HEK293T (cell line): ENCODE results near the gene CPVL.

ENCODE experiments used
- CTCF ChIA-PET: fragments of 350-600 bp; formaldehyde crosslinking; extraction: SDS; loops from one replicate; lab custom pipeline; 2021; ENCODE audit warnings: antibody characterized with exemption, inconsistent platforms; lab: Yijun Ruan, JAX
- POLR2A ChIA-PET: fragments of 350-600 bp; formaldehyde crosslinking; extraction: SDS; loops from one replicate; lab custom pipeline; 2020; ENCODE audit warnings: antibody characterized with exemption, inconsistent platforms; lab: Yijun Ruan, JAX
- DNase-seq: peaks from one replicate; pipeline ENCODE4 v3.0.0; 2012; ENCODE audit warnings: mixed read lengths; ENCODE audit errors: extremely low spot score
- ARNT ChIP-seq: fragments of 450-650 bp; IDR thresholded peaks from 2 replicates; pipeline ENCODE4 v1.6.1; 2017; ENCODE audit warnings: mild to moderate bottlenecking
- BHLHE40 ChIP-seq: fragments of 450-650 bp; IDR thresholded peaks from 2 replicates; pipeline ENCODE4 v1.6.1; 2016; ENCODE audit warnings: mild to moderate bottlenecking, moderate library complexity, borderline replicate concordance
- CTBP1 ChIP-seq: fragments of 450-650 bp; IDR thresholded peaks from 2 replicates; pipeline ENCODE4 v1.6.1; 2016; ENCODE audit warnings: borderline replicate concordance
- ELF4 ChIP-seq: fragments of 450-650 bp; IDR thresholded peaks from 2 replicates; pipeline ENCODE4 v1.6.1; 2017; ENCODE audit warnings: antibody characterized with exemption
- FOXA1 ChIP-seq: fragments of 450-650 bp; IDR thresholded peaks from 2 replicates; pipeline ENCODE4 v1.6.1; 2016; ENCODE audit warnings: mild to moderate bottlenecking
- FOXK2 ChIP-seq: fragments of 450-650 bp; IDR thresholded peaks from 2 replicates; pipeline ENCODE4 v1.6.1; 2016; ENCODE audit warnings: mild to moderate bottlenecking
- FOXM1 ChIP-seq: fragments of 450-650 bp; IDR thresholded peaks from 2 replicates; pipeline ENCODE4 v1.6.1; 2017; ENCODE audit warnings: mild to moderate bottlenecking, borderline replicate concordance
- HDGF ChIP-seq: fragments of 450-650 bp; IDR thresholded peaks from 2 replicates; pipeline ENCODE4 v1.6.1; 2017; ENCODE audit warnings: antibody characterized with exemption, borderline replicate concordance
- L3MBTL2 ChIP-seq: fragments of 450-650 bp; conservative IDR thresholded peaks from 2 replicates; pipeline ENCODE4 v1.6.1; 2016; ENCODE audit warnings: mild to moderate bottlenecking
- LEF1 ChIP-seq: fragments of 450-650 bp; IDR thresholded peaks from 2 replicates; pipeline ENCODE4 v1.6.1; 2017; ENCODE audit warnings: mild to moderate bottlenecking, borderline replicate concordance
- NFRKB ChIP-seq: fragments of 450-650 bp; IDR thresholded peaks from 2 replicates; pipeline ENCODE4 v1.6.1; 2016; ENCODE audit warnings: mild to moderate bottlenecking, moderate library complexity
- PKNOX1 ChIP-seq: fragments of 450-650 bp; IDR thresholded peaks from 2 replicates; pipeline ENCODE4 v1.6.1; 2016
- SP1 ChIP-seq: fragments of 450-650 bp; IDR thresholded peaks from 2 replicates; pipeline ENCODE4 v1.6.1; 2017
- SUZ12 ChIP-seq: fragments of 450-650 bp; IDR thresholded peaks from 2 replicates; pipeline ENCODE4 v1.6.1; 2016; ENCODE audit warnings: mild to moderate bottlenecking
- TARDBP ChIP-seq: fragments of 450-650 bp; IDR thresholded peaks from 2 replicates; pipeline ENCODE4 v1.6.1; 2016
- ZNF384 ChIP-seq: fragments of 450-650 bp; IDR thresholded peaks from 2 replicates; pipeline ENCODE4 v1.6.1; 2016

CPVL gene

GRCh38 chr7:29146057-29146706 is at the start of gene CPVL:
TSS of gene CPVL (minus strand) at chr7:29146537. CDS start at chr7:29121061, 25,476 bp downstream.
- ChIA-PET CTCF (interaction anchor here (0.6 to 1.4 kb wide), 3 partner anchors 10 to 43 kb away, joined by 3 to 4 read pairs (median 3); no protein-coding TSS in a partner anchor), POLR2A (interaction anchor here (0.7 to 1.8 kb wide), 9 partner anchors 9 to 256 kb away, joined by 3 to 4 read pairs (median 3); no protein-coding TSS in a partner anchor)
- DNase-seq = peak; percentile 81

GRCh38 chr7:29194594-29195427 is 48.5 kb upstream of the CPVL start, which contains the start of gene CHN2:
TSS of gene CHN2 (plus strand) at chr7:29194775.
- POLR2A ChIA-PET = no interaction called here
- CTCF ChIA-PET = no interaction called here
- no peak for TF ChIP-seq BHLHE40
- no peak for TF ChIP-seq HDGF
- TF ChIP-seq FOXM1 = no peak
- TF ChIP-seq TARDBP = no peak
- no peak for TF ChIP-seq ZNF384
- no peak for TF ChIP-seq NFRKB
- TF ChIP-seq SUZ12 = no peak
- no peak for TF ChIP-seq CTBP1
- TF ChIP-seq ARNT = no peak
- no peak for TF ChIP-seq PKNOX1
- no peak for TF ChIP-seq SP1
- no peak for TF ChIP-seq FOXK2
- no peak for TF ChIP-seq FOXA1
- TF ChIP-seq L3MBTL2 = no peak; the same call in 1 of the 2 replicates
- TF ChIP-seq ELF4 = no peak
- no peak for TF ChIP-seq LEF1
- DNase-seq = peak; percentile 58

More at GRCh38 chr7:29146057-29146706, at the start of gene CPVL:
- TF ChIP-seq L3MBTL2 = peak; percentile 95
- no peak for TF ChIP-seq SUZ12

- peak; percentile 25 for DNase-seq
- TF ChIP-seq ARNT (no peak), TARDBP (no peak), LEF1 (no peak), CTBP1 (no peak), SUZ12 (no peak), FOXK2 (no peak), PKNOX1 (no peak), ZNF384 (no peak), BHLHE40 (no peak), SP1 (no peak), ELF4 (no peak), FOXM1 (no peak), L3MBTL2 (no peak), NFRKB (no peak), HDGF (no peak), FOXA1 (no peak)
- POLR2A ChIA-PET = no interaction called here
- CTCF ChIA-PET = no interaction called here
Observed at GRCh38 chr7:29194206-29194593, 47.9 kb upstream of the CPVL start.

GRCh38 chr7:29193316-29194205 is 47.2 kb upstream of the CPVL start:
- DNase-seq = no peak
- ChIA-PET POLR2A (no interaction called here), CTCF (no interaction called here)
- TF ChIP-seq BHLHE40 (no peak), ELF4 (no peak), HDGF (no peak), FOXM1 (no peak), CTBP1 (no peak), PKNOX1 (no peak), ARNT (no peak), L3MBTL2 (no peak), FOXK2 (no peak), NFRKB (no peak), TARDBP (no peak), SP1 (no peak), ZNF384 (no peak), SUZ12 (no peak)

GRCh38 chr7:29192811-29193210 is 46.5 kb upstream of the CPVL start:
- no peak for TF ChIP-seq NFRKB
- TF ChIP-seq ZNF384 = no peak
- no peak for TF ChIP-seq FOXM1
- no peak for TF ChIP-seq ARNT
- no peak for TF ChIP-seq SUZ12
- no peak for TF ChIP-seq HDGF
- TF ChIP-seq L3MBTL2 = no peak
- no peak for TF ChIP-seq PKNOX1
- no peak for TF ChIP-seq SP1
- TF ChIP-seq TARDBP = no peak
- TF ChIP-seq BHLHE40 = no peak
- no peak for TF ChIP-seq ELF4
- no peak for TF ChIP-seq LEF1
- no peak for TF ChIP-seq FOXA1
- POLR2A ChIA-PET = no interaction called here

More at GRCh38 chr7:29192811-29193210, 46.5 kb upstream of the CPVL start:
- DNase-seq = no peak
- CTCF ChIA-PET = no interaction called here
